ENCODE results near the gene HES1.

The HES1 gene

GRCh38 chr3:194162070-194162678, 26.2 kb downstream of the HES1 start:
- H3K27ac ChIP-seq, result no peak overlapping the region
- peaks cover 16% of the 10 kb centered on the region for H3K36me3 ChIP-seq
- H3K9me3 ChIP-seq, result no peaks in the 10 kb centered on the region
- no peak for TF ChIP-seq CTCF (IDR thresholded peaks at IDR 0.05)
- H3K4me3 ChIP-seq (ENCODE audit: low read depth in 1 of 2, low read length in 1 of 2), result no peak overlapping the region
- H3K4me1 ChIP-seq (ENCODE audit: control insufficient read depth in 1 of 2, insufficient read depth in 1 of 2, low read depth in 1 of 2, low read length in 1 of 2), result peaks cover 16 to 26% of the 10 kb centered on the region in 2 experiments
- no peaks in the 10 kb centered on the region for H3K27me3 ChIP-seq

DNA sequence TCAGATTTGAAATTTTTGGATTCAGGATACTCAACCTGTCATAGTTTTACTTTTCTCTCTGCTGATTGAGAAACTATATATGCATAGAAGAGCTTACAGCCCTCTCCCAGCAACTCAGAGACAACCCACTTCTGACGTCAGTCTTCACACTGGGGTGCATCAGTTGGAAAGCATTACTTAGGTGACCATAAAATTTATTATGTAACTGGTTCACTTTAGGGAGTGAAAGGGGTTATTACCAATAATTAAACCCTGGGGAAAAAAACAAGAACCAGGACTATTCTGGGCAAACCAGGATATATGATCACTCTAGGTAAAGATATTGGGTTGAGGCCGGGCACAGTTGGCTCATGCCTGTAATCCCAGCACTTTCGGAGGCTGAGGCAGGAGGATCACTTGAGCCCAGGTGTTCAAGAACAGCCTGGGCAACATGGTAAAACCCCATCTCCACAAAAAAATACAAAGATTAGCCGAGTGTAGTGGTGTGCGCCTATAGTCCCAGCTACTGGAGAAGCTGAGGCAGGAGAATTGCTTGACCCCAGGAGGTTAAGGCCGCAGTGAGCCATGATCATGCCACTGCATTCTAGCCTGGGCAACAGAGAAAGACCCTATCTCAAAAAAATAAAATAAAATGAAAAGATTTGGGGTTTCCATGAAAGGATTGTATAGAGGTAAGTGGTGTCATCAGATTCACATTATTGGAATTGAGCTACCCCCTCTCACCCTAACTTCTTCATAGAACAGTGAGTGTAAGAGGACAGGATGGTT, 27.1 kb downstream of the HES1 start:
- no peaks in the 10 kb centered on the region for H3K27me3 ChIP-seq
- no peak for TF ChIP-seq CTCF (IDR thresholded peaks at IDR 0.05)
- no peaks in the 10 kb centered on the region for H3K9me3 ChIP-seq
- no peak overlapping the region for H3K4me3 ChIP-seq (ENCODE audit: low read depth in 1 of 2, low read length in 1 of 2)
- no peak overlapping the region for H3K27ac ChIP-seq
- H3K4me1 ChIP-seq (ENCODE audit: control insufficient read depth in 1 of 2, insufficient read depth in 1 of 2, low read depth in 1 of 2, low read length in 1 of 2), result peaks cover 22 to 35% of the 10 kb centered on the region in 2 experiments
- H3K36me3 ChIP-seq, result peaks cover 16% of the 10 kb centered on the region

GRCh38 chr3:194163697-194164096, 27.7 kb downstream of the HES1 start:
- H3K36me3 ChIP-seq, result peaks cover 15% of the 10 kb centered on the region
- H3K4me1 ChIP-seq (ENCODE audit: control insufficient read depth in 1 of 2, insufficient read depth in 1 of 2, low read depth in 1 of 2, low read length in 1 of 2), result peaks cover 29 to 42% of the 10 kb centered on the region in 2 experiments
- H3K4me3 ChIP-seq (ENCODE audit: low read depth in 1 of 2, low read length in 1 of 2), result no peak overlapping the region
- no peak overlapping the region for H3K27ac ChIP-seq
- no peak for TF ChIP-seq CTCF (IDR thresholded peaks at IDR 0.05)
- H3K27me3 ChIP-seq, result no peaks in the 10 kb centered on the region
- no peaks in the 10 kb centered on the region for H3K9me3 ChIP-seq

- TF ChIP-seq CTCF (IDR thresholded peaks at IDR 0.05), result no peak
These were observed 28.9 kb downstream of the HES1 start for GRCh38 chr3:194164861-194165260.

GRCh38 chr3:194165271-194166018, 29.5 kb downstream of the HES1 start:
- H3K27me3 ChIP-seq, result no peaks in the 10 kb centered on the region
- TF ChIP-seq CTCF (IDR thresholded peaks at IDR 0.05), result no peak
- H3K27ac ChIP-seq, result peak overlapping the region; percentile 64

More at GRCh38 chr3:194164861-194165260, 28.9 kb downstream of the HES1 start:
- Histone ChIP-seq H3K27ac (peak overlapping the region; percentile 64), H3K36me3 (peaks cover 4% of the 10 kb centered on the region), H3K4me3 (ENCODE audit: low read depth in 1 of 2, low read length in 1 of 2) (no peak overlapping the region), H3K9me3 (no peaks in the 10 kb centered on the region), H3K4me1 (ENCODE audit: control insufficient read depth in 1 of 2, insufficient read depth in 1 of 2, low read depth in 1 of 2, low read length in 1 of 2) (peaks cover 30 to 52% of the 10 kb centered on the region in 2 experiments), H3K27me3 (no peaks in the 10 kb centered on the region)

More at GRCh38 chr3:194165271-194166018, 29.5 kb downstream of the HES1 start:
- H3K36me3 ChIP-seq, result no peaks in the 10 kb centered on the region
- no peaks in the 10 kb centered on the region for H3K9me3 ChIP-seq
- H3K4me3 ChIP-seq (ENCODE audit: low read depth in 1 of 2, low read length in 1 of 2), result peak overlapping the region; percentile 33 to 44
- peaks cover 30 to 52% of the 10 kb centered on the region in 2 experiments for H3K4me1 ChIP-seq (ENCODE audit: control insufficient read depth in 1 of 2, insufficient read depth in 1 of 2, low read depth in 1 of 2, low read length in 1 of 2)

Measured in neutrophil (primary cell).